Measurements from ENCODE around the gene NECTIN1. TPM values are rescaled to one million over a fixed set of nuclear protein-coding genes. Genes with fewer than 3 reads are reported as not detected.

Gene NECTIN1
- total and polyA plus RNA-seq, 2 of the 13 experiments (the other 11 are each of a cell fraction or from before 2014, with no cell fraction given): 3.9 to 7.3 TPM

DNA sequence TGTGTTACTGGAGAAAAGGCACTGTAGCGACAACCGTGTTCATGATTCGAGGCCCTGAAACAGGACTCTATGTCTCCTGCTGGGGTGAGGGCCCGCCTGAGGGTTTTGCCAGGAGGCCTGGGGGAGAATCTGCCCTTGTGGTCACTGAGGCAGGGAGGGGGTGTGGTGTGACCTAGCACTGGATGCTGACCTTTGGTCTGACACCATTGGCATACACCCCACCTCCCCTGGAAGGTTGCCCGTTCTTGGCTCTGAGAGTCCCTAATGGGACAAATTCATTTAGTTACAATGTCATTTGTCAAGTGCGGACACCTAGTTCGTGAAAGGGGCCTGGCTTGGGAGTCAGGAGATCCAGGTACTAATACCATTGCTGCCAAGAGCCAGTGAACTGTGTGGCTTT lies 29.0 kb downstream of the NECTIN1 start:
- peaks cover 58% of the 10 kb centered on the region for H3K4me1 ChIP-seq (ENCODE audit: insufficient read depth, low read length)
- intact Hi-C loops (cut with micrococcal nuclease; ENCODE audit: unreplicated experiment): no loop called here
- TF ChIP-seq, protein P1, sequence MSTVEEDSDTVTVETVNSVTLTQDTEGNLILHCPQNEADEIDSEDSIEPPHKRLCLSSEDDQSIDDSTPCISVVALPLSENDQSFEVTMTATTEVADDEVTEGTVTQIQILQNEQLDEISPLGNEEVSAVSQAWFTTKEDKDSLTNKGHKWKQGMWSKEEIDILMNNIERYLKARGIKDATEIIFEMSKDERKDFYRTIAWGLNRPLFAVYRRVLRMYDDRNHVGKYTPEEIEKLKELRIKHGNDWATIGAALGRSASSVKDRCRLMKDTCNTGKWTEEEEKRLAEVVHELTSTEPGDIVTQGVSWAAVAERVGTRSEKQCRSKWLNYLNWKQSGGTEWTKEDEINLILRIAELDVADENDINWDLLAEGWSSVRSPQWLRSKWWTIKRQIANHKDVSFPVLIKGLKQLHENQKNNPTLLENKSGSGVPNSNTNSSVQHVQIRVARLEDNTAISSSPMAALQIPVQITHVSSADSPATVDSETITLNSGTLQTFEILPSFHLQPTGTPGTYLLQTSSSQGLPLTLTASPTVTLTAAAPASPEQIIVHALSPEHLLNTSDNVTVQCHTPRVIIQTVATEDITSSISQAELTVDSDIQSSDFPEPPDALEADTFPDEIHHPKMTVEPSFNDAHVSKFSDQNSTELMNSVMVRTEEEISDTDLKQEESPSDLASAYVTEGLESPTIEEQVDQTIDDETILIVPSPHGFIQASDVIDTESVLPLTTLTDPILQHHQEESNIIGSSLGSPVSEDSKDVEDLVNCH (CRISPR knock-in tag; IDR thresholded peaks at IDR 0.05): no peak
- TF ChIP-seq ELF4 (CRISPR knock-in tag; IDR thresholded peaks at IDR 0.05; ENCODE audit: borderline replicate concordance): no peak
- TF ChIP-seq, protein P2, sequence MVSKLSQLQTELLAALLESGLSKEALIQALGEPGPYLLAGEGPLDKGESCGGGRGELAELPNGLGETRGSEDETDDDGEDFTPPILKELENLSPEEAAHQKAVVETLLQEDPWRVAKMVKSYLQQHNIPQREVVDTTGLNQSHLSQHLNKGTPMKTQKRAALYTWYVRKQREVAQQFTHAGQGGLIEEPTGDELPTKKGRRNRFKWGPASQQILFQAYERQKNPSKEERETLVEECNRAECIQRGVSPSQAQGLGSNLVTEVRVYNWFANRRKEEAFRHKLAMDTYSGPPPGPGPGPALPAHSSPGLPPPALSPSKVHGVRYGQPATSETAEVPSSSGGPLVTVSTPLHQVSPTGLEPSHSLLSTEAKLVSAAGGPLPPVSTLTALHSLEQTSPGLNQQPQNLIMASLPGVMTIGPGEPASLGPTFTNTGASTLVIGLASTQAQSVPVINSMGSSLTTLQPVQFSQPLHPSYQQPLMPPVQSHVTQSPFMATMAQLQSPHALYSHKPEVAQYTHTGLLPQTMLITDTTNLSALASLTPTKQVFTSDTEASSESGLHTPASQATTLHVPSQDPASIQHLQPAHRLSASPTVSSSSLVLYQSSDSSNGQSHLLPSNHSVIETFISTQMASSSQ (IDR thresholded peaks at IDR 0.05; ENCODE audit: low read depth): 0 out of 2 replicates have a peak, but pooled peaks have one; percentile 0
- TF ChIP-seq, protein P2 (CRISPR knock-in tag; IDR thresholded peaks at IDR 0.05; ENCODE audit: borderline replicate concordance): no peak
- TF ChIP-seq, protein P3, sequence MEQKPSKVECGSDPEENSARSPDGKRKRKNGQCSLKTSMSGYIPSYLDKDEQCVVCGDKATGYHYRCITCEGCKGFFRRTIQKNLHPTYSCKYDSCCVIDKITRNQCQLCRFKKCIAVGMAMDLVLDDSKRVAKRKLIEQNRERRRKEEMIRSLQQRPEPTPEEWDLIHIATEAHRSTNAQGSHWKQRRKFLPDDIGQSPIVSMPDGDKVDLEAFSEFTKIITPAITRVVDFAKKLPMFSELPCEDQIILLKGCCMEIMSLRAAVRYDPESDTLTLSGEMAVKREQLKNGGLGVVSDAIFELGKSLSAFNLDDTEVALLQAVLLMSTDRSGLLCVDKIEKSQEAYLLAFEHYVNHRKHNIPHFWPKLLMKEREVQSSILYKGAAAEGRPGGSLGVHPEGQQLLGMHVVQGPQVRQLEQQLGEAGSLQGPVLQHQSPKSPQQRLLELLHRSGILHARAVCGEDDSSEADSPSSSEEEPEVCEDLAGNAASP (CRISPR knock-in tag; IDR thresholded peaks at IDR 0.05; ENCODE audit: borderline replicate concordance): no peak
- no TSS peak for BruUV-seq (replicated peaks)
- H3K79me2 ChIP-seq (ENCODE audit: insufficient read depth, low read length): no peaks in the 10 kb centered on the region
- POLR2A ChIA-PET: interaction anchor here (1.3 to 2.4 kb wide), 2 partner anchors 13 to 29 kb away, joined by 9 to 11 read pairs; partner anchors contain the start of gene NECTIN1
- peak overlapping the region; percentile 8 for H3K27ac ChIP-seq (ENCODE audit: extremely low read length, insufficient read depth, low read length)
- peak overlapping the region in 1 of 3 experiments; percentile 41; a peak in 1 of 6 replicates for H3K4me3 ChIP-seq (replicated peaks in 1 of 3; ENCODE audit: insufficient read depth in 1 of 3, low read depth in 2 of 3, low read length in 3 of 3)
- in situ Hi-C loops (cut with HindIII; ENCODE audit: extremely low pct_ligation_motif_present, low pct_unique_long_range_greater_than_20kb): no loop called here
- H2AFZ ChIP-seq (ENCODE audit: low read length): no peak overlapping the region
- H3K9me3 ChIP-seq (ENCODE audit: low read length): no peaks in the 10 kb centered on the region
- peak; percentile 2; the same call in 1 of the 3 replicates for ATAC-seq
- H3K4me2 ChIP-seq (ENCODE audit: low read depth, low read length): peak overlapping the region; percentile 61
- H3K27me3 ChIP-seq (ENCODE audit: control insufficient read depth in 1 of 2, insufficient read depth in 2 of 2, low read length in 2 of 2): no peaks in the 10 kb centered on the region
- H4K20me1 ChIP-seq (ENCODE audit: insufficient read depth, low read length): no peaks in the 10 kb centered on the region
- WGBS (ENCODE audit: low lambda C conversion rate): 80% methylated on average over 7 of the region's 7 CpGs
- no peak overlapping the region for H3K9ac ChIP-seq (ENCODE audit: insufficient read depth, low read depth, low read length)
- H3K36me3 ChIP-seq (replicated peaks in 1 of 2; ENCODE audit: control insufficient read depth in 1 of 2, insufficient read depth in 2 of 2, low read length in 2 of 2): no peaks in the 10 kb centered on the region
- no peak for DNase-seq (ENCODE audit: low spot score)
- FAIRE-seq: no peak
- CTCF ChIA-PET (ENCODE audit: low intra/inter-chr PET ratio, low total read pairs): no interaction called here

All from HepG2 (cell line).